ENCODE data around the gene BLNK.

GRCh38 chr10:96270571-96270970, 798 bp downstream of the BLNK start:
- TF ChIP-seq NPAS2 (CRISPR knock-in tag; IDR thresholded peaks at IDR 0.05; ENCODE audit: borderline replicate concordance) (no peak), CTCF (IDR thresholded peaks at IDR 0.05) (no peak), CHD4 (IDR thresholded peaks at IDR 0.05; ENCODE audit: borderline replicate concordance) (no peak), MAZ (IDR thresholded peaks at IDR 0.05; ENCODE audit: borderline replicate concordance, low read depth, low read length) (no peak), RNF2 (IDR thresholded peaks at IDR 0.05; ENCODE audit: borderline replicate concordance, low read depth) (no peak), ZFP36 (IDR thresholded peaks at IDR 0.05; ENCODE audit: borderline replicate concordance, partially characterized antibody) (no peak), POLR2A (IDR thresholded peaks at IDR 0.05; ENCODE audit: low read length) (no peak), POLR2AphosphoS2 (conservative IDR thresholded peaks at IDR 0.05; ENCODE audit: low read length) (no peak), CEBPB (IDR thresholded peaks at IDR 0.05) (no peak), MYC (IDR thresholded peaks at IDR 0.05; ENCODE audit: borderline replicate concordance, low read length) (no peak)
